GM12872 (cell line): ENCODE measurements around the gene ZNF664.

Source experiments
- TF ChIP-seq, protein P1 (sequence below): IDR thresholded peaks from 3 replicates; pipeline ENCODE4 v1.5.1; 2011; ENCODE audit warnings: low read depth, mild to moderate bottlenecking, low read length, moderate library complexity; ENCODE audit not compliant: insufficient read depth

Gene ZNF664

DNA sequence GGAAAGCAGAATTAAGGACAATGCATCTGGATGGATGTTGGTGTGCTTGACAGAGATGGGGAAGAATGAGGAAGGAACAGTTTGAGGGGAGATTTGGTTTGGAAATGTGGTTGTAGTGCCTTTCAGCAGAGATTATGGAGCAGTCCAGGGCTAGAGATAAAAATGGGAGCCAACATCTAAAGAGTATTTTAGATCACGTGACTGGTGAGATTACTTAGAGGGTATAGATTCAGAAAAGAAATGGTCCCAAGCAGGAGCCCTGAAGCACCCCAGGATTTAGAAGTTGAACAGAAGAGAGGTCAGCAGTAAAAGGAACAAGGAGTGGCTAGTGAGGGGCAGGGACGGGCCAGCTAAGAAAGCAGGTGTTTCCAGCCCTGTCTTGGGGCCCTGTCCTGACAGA is 29.6 kb downstream of the ZNF664 start:
- TF ChIP-seq, protein P1, sequence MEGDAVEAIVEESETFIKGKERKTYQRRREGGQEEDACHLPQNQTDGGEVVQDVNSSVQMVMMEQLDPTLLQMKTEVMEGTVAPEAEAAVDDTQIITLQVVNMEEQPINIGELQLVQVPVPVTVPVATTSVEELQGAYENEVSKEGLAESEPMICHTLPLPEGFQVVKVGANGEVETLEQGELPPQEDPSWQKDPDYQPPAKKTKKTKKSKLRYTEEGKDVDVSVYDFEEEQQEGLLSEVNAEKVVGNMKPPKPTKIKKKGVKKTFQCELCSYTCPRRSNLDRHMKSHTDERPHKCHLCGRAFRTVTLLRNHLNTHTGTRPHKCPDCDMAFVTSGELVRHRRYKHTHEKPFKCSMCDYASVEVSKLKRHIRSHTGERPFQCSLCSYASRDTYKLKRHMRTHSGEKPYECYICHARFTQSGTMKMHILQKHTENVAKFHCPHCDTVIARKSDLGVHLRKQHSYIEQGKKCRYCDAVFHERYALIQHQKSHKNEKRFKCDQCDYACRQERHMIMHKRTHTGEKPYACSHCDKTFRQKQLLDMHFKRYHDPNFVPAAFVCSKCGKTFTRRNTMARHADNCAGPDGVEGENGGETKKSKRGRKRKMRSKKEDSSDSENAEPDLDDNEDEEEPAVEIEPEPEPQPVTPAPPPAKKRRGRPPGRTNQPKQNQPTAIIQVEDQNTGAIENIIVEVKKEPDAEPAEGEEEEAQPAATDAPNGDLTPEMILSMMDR, result no peak

GRCh38 chr12:124004233-124004875 is 31.3 kb downstream of the ZNF664 start:
- TF ChIP-seq, protein P1, result no peak

GRCh38 chr12:124006085-124006845 is 33.2 kb downstream of the ZNF664 start:
- TF ChIP-seq, protein P1, result no peak

- TF ChIP-seq, protein P1, result no peak
Observed at GRCh38 chr12:124006846-124007713, 34.1 kb downstream of the ZNF664 start.

GRCh38 chr12:124007826-124008570 is 35.0 kb downstream of the ZNF664 start:
- TF ChIP-seq, protein P1, result no peak

GRCh38 chr12:124008595-124008994 is 35.6 kb downstream of the ZNF664 start:
- TF ChIP-seq, protein P1, result no peak
